ENCODE results near the gene ADGRG1. TPM values are rescaled to one million over a fixed set of nuclear protein-coding genes. Genes with fewer than 3 reads are reported as not detected.

The ADGRG1 gene
- total RNA-seq, 2 experiments from 2014 or later, result not detected

DNA sequence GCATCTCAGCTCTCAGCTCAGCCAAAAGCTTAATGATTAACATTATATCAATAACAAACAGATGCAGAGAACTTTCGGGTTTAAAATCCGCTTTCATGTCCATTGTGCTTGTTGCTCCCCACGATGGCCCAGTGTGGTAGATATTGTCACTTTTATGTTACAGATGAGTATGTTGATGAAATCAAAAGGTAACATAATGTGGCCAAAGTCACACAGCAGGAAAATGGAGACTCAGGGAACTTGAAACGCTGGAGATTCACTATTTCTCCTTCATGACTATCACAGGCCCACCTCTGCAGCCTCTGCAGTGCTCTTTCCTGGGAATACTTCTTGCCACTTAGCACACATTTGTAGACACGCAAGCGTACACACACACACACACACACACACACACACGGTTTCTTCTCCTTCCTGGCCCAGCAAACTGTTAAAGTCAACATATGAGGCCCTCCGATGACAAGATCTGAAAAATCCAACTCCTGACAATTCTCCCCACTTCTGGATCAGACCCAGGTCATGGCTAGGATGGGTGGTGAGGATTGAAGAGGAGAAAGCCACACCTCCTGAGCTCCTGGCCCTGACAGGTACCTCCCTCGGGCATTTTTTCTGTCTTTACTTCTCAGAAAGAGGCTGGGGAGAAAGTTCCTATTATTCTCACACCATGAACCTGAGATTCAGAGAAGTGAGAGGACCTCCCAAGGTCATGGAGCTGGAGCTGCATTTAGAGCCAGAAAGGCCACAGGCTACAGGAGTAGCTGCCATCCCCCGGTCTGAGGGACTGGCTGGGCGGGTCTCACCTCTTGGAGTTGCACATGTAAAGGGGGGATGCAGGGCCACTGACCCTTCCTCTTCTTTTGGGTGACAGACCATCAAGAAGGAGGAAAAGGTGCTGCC, 75.8 kb downstream of the ADGRG1 start:
- ChIA-PET POLR2A (interaction anchor here (0.6 kb wide), 1 partner anchor 1997 kb away, joined by 3 read pairs; no protein-coding TSS in a partner anchor), CTCF (ENCODE audit: unreplicated experiment) (no interaction called here)
- Histone ChIP-seq H4K20me1 (ENCODE audit: insufficient read depth, low read length) (no peaks in the 10 kb centered on the region), H3K36me3 (ENCODE audit: insufficient read depth, low read length) (no peaks in the 10 kb centered on the region), H3K4me3 (ENCODE audit: low read depth, low read length, poor library complexity, severe bottlenecking) (no peak overlapping the region), H3K27ac (ENCODE audit: low read depth, low read length, poor library complexity, severe bottlenecking) (no peak overlapping the region), H2AFZ (ENCODE audit: low read length) (no peak overlapping the region), H3K4me1 (ENCODE audit: insufficient read depth, low read length, poor library complexity, severe bottlenecking) (no peaks in the 10 kb centered on the region), H3K9me2 (ENCODE audit: insufficient read depth, low read length) (no peaks in the 10 kb centered on the region), H3K79me2 (ENCODE audit: insufficient read depth, low read depth, low read length) (no peaks in the 10 kb centered on the region), H3K9me3 (ENCODE audit: low read length) (no peaks in the 10 kb centered on the region), H3K4me2 (ENCODE audit: low read length) (no peak overlapping the region)
- no TSS peak for BruUV-seq (replicated peaks)
- DNase-seq (ENCODE audit: low spot score), result no peak
- intact Hi-C loops (cut with micrococcal nuclease; ENCODE audit: unreplicated experiment), result no loop called here
- TF ChIP-seq, protein P1, sequence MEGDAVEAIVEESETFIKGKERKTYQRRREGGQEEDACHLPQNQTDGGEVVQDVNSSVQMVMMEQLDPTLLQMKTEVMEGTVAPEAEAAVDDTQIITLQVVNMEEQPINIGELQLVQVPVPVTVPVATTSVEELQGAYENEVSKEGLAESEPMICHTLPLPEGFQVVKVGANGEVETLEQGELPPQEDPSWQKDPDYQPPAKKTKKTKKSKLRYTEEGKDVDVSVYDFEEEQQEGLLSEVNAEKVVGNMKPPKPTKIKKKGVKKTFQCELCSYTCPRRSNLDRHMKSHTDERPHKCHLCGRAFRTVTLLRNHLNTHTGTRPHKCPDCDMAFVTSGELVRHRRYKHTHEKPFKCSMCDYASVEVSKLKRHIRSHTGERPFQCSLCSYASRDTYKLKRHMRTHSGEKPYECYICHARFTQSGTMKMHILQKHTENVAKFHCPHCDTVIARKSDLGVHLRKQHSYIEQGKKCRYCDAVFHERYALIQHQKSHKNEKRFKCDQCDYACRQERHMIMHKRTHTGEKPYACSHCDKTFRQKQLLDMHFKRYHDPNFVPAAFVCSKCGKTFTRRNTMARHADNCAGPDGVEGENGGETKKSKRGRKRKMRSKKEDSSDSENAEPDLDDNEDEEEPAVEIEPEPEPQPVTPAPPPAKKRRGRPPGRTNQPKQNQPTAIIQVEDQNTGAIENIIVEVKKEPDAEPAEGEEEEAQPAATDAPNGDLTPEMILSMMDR (conservative IDR thresholded peaks at IDR 0.05; ENCODE audit: low read length), result no peak
- TF ChIP-seq EZH2phosphoT487 (IDR thresholded peaks at IDR 0.05; ENCODE audit: borderline replicate concordance, low read depth, low read length), result no peak

GRCh38 chr16:57704905-57705852, 76.7 kb downstream of the ADGRG1 start:
- DNase-seq (ENCODE audit: low spot score), result no peak
- Histone ChIP-seq H3K9me2 (ENCODE audit: insufficient read depth, low read length) (no peaks in the 10 kb centered on the region), H3K9me3 (ENCODE audit: low read length) (no peaks in the 10 kb centered on the region), H3K4me1 (ENCODE audit: insufficient read depth, low read length, poor library complexity, severe bottlenecking) (no peaks in the 10 kb centered on the region), H3K36me3 (ENCODE audit: insufficient read depth, low read length) (no peaks in the 10 kb centered on the region), H4K20me1 (ENCODE audit: insufficient read depth, low read length) (no peaks in the 10 kb centered on the region), H2AFZ (ENCODE audit: low read length) (no peak overlapping the region), H3K4me3 (ENCODE audit: low read depth, low read length, poor library complexity, severe bottlenecking) (no peak overlapping the region), H3K4me2 (ENCODE audit: low read length) (no peak overlapping the region), H3K27ac (ENCODE audit: low read depth, low read length, poor library complexity, severe bottlenecking) (no peak overlapping the region), H3K79me2 (ENCODE audit: insufficient read depth, low read depth, low read length) (no peaks in the 10 kb centered on the region)
- no TSS peak for BruUV-seq (replicated peaks)
- intact Hi-C loops (cut with micrococcal nuclease; ENCODE audit: unreplicated experiment), result no loop called here
- CTCF ChIA-PET (ENCODE audit: unreplicated experiment), result no interaction called here
- no peak for TF ChIP-seq EZH2phosphoT487 (IDR thresholded peaks at IDR 0.05; ENCODE audit: borderline replicate concordance, low read depth, low read length)
- TF ChIP-seq, protein P1 (conservative IDR thresholded peaks at IDR 0.05; ENCODE audit: low read length), result no peak
- POLR2A ChIA-PET, result interaction anchor here (0.6 kb wide), 1 partner anchor 1996 kb away, joined by 3 read pairs; no protein-coding TSS in a partner anchor

Data from OCI-LY7 (cell line).